Neuron (in vitro differentiated cells): ENCODE measurements around the gene NEK2.
"Not testable (repeated sequence)": the region's sequence is repeated elsewhere in the genome, so short reads cannot be mapped to it uniquely, and the experiment has no call there.

ENCODE experiments used
- H2AFZ ChIP-seq: one replicate; pipeline ENCODE4 v1.6.1; 2013; ENCODE audit warnings: low read depth, mild to moderate bottlenecking, inconsistent platforms, low read length, moderate library complexity
- H3K27me3 ChIP-seq: one replicate; pipeline ENCODE4 v1.6.1; 2013; ENCODE audit warnings: low read length; ENCODE audit not compliant: insufficient read depth
- H3K36me3 ChIP-seq: one replicate; pipeline ENCODE4 v1.6.1; 2013; ENCODE audit warnings: low read length; ENCODE audit not compliant: insufficient read depth
- H3K4me1 ChIP-seq: one replicate; pipeline ENCODE4 v1.6.1; 2013; ENCODE audit warnings: low read length; ENCODE audit not compliant: insufficient read depth
- H3K4me3 ChIP-seq: 2 replicates; pipeline ENCODE4 v1.5.1; 2013; ENCODE audit warnings: mild to moderate bottlenecking, low read length, moderate library complexity
- H3K9me3 ChIP-seq: one replicate; pipeline ENCODE4 v1.6.1; 2013; ENCODE audit warnings: low read length

NEK2 gene

GRCh38 chr1:211684791-211685190, 9.4 kb upstream of the NEK2 start:
- no peaks in the 10 kb centered on the region for H3K9me3 ChIP-seq
- no peak overlapping the region for H3K4me3 ChIP-seq
- H3K4me1 ChIP-seq: peaks cover 6% of the 10 kb centered on the region
- no peaks in the 10 kb centered on the region for H3K27me3 ChIP-seq
- no peak overlapping the region for H2AFZ ChIP-seq
- no peaks in the 10 kb centered on the region for H3K36me3 ChIP-seq

GRCh38 chr1:211684331-211684730, 8.9 kb upstream of the NEK2 start:
- H2AFZ ChIP-seq: no peak overlapping the region
- no peak overlapping the region for H3K4me3 ChIP-seq
- no peaks in the 10 kb centered on the region for H3K36me3 ChIP-seq
- no peaks in the 10 kb centered on the region for H3K9me3 ChIP-seq
- H3K4me1 ChIP-seq: peaks cover 6% of the 10 kb centered on the region
- no peaks in the 10 kb centered on the region for H3K27me3 ChIP-seq

- Histone ChIP-seq H2AFZ (no peak overlapping the region), H3K4me1 (peaks cover 6% of the 10 kb centered on the region)
Observed at GRCh38 chr1:211683396-211684297, 8.2 kb upstream of the NEK2 start.

GRCh38 chr1:211682186-211682585, 6.8 kb upstream of the NEK2 start:
- not testable (repeated sequence) for H3K4me1 ChIP-seq, H2AFZ ChIP-seq, H3K36me3 ChIP-seq, H3K4me3 ChIP-seq, H3K9me3 ChIP-seq, H3K27me3 ChIP-seq

More at GRCh38 chr1:211683396-211684297, 8.2 kb upstream of the NEK2 start:
- Histone ChIP-seq H3K36me3 (no peaks in the 10 kb centered on the region), H3K9me3 (no peaks in the 10 kb centered on the region), H3K4me3 (no peak overlapping the region), H3K27me3 (no peaks in the 10 kb centered on the region)

- Histone ChIP-seq H3K36me3 (no peaks in the 10 kb centered on the region), H3K4me3 (no peak overlapping the region), H2AFZ (peak overlapping the region; percentile 1), H3K4me1 (peaks cover 8% of the 10 kb centered on the region), H3K27me3 (no peaks in the 10 kb centered on the region), H3K9me3 (no peaks in the 10 kb centered on the region)
Observed at GRCh38 chr1:211680752-211681327, 5.4 kb upstream of the NEK2 start.

- Histone ChIP-seq H3K36me3 (peaks cover 7% of the 10 kb centered on the region), H3K27me3 (no peaks in the 10 kb centered on the region), H3K9me3 (no peaks in the 10 kb centered on the region), H2AFZ (no peak overlapping the region), H3K4me3 (no peak overlapping the region), H3K4me1 (peaks cover 14% of the 10 kb centered on the region)
Observed at GRCh38 chr1:211677659-211678058, 2.2 kb upstream of the NEK2 start.

- H2AFZ ChIP-seq: no peak overlapping the region
- peaks cover 14% of the 10 kb centered on the region for H3K4me1 ChIP-seq
- peaks cover 8% of the 10 kb centered on the region for H3K36me3 ChIP-seq
- no peaks in the 10 kb centered on the region for H3K27me3 ChIP-seq
- no peak overlapping the region for H3K4me3 ChIP-seq
- H3K9me3 ChIP-seq: no peaks in the 10 kb centered on the region
Observed at GRCh38 chr1:211676761-211677160, 1.3 kb upstream of the NEK2 start.

GRCh38 chr1:211676106-211676583, 724 bp upstream of the NEK2 start:
- H3K36me3 ChIP-seq: peaks cover 8% of the 10 kb centered on the region
- peaks cover 14% of the 10 kb centered on the region for H3K4me1 ChIP-seq
- H3K9me3 ChIP-seq: no peaks in the 10 kb centered on the region
- H3K27me3 ChIP-seq: no peaks in the 10 kb centered on the region
- H3K4me3 ChIP-seq: peak overlapping the region; percentile 70
- peak overlapping the region; percentile 81 for H2AFZ ChIP-seq

GRCh38 chr1:211667065-211667617, 8.3 kb downstream of the NEK2 start:
- no peak overlapping the region for H3K4me3 ChIP-seq
- peaks cover 57% of the 10 kb centered on the region for H3K36me3 ChIP-seq
- no peaks in the 10 kb centered on the region for H3K4me1 ChIP-seq
- H3K27me3 ChIP-seq: no peaks in the 10 kb centered on the region
- no peaks in the 10 kb centered on the region for H3K9me3 ChIP-seq
- H2AFZ ChIP-seq: no peak overlapping the region

GRCh38 chr1:211660718-211661222, 14.7 kb downstream of the NEK2 start:
- Histone ChIP-seq H3K4me1 (no peaks in the 10 kb centered on the region), H2AFZ (no peak overlapping the region), H3K36me3 (peaks cover 13% of the 10 kb centered on the region), H3K27me3 (no peaks in the 10 kb centered on the region), H3K9me3 (no peaks in the 10 kb centered on the region), H3K4me3 (no peak overlapping the region)

GRCh38 chr1:211656728-211657127, 18.7 kb downstream of the NEK2 start:
- peaks cover 4% of the 10 kb centered on the region for H3K27me3 ChIP-seq
- no peak overlapping the region for H2AFZ ChIP-seq
- H3K9me3 ChIP-seq: no peaks in the 10 kb centered on the region
- no peak overlapping the region for H3K4me3 ChIP-seq
- H3K36me3 ChIP-seq: no peaks in the 10 kb centered on the region
- peaks cover 8% of the 10 kb centered on the region for H3K4me1 ChIP-seq

GRCh38 chr1:211654838-211655787, 20.3 kb downstream of the NEK2 start:
- H3K4me1 ChIP-seq: peaks cover 8% of the 10 kb centered on the region
- H3K36me3 ChIP-seq: no peaks in the 10 kb centered on the region
- H3K4me3 ChIP-seq: no peak overlapping the region
- no peaks in the 10 kb centered on the region for H3K9me3 ChIP-seq
- H3K27me3 ChIP-seq: peaks cover 5% of the 10 kb centered on the region
- no peak overlapping the region for H2AFZ ChIP-seq
